Effector memory CD4-positive, alpha-beta T cell (primary cell): ENCODE data around the gene CTU1.

Source experiments
- DNase-seq, 3 donors: peaks; one replicate each; pipeline ENCODE4 v3.0.0-alpha.2; 2020
- H3K27ac ChIP-seq: 2 replicates; pipeline ENCODE4 v1.7.0; 2013; ENCODE audit warnings: mild to moderate bottlenecking, low read length, moderate library complexity; ENCODE audit not compliant: insufficient read depth, poor library complexity, severe bottlenecking
- H3K27me3 ChIP-seq: replicated peaks from 2 replicates; pipeline ENCODE4 v1.7.0; 2013; ENCODE audit warnings: mild to moderate bottlenecking, low read length; ENCODE audit not compliant: insufficient read depth, control insufficient read depth, poor library complexity, severe bottlenecking
- H3K36me3 ChIP-seq: 2 replicates; pipeline ENCODE4 v1.7.0; 2013; ENCODE audit warnings: mild to moderate bottlenecking, low read length, moderate library complexity; ENCODE audit not compliant: control insufficient read depth, insufficient read depth
- H3K4me1 ChIP-seq: 2 replicates; pipeline ENCODE4 v1.7.0; 2013; ENCODE audit warnings: low read length, mild to moderate bottlenecking; ENCODE audit not compliant: control insufficient read depth, insufficient read depth, poor library complexity, severe bottlenecking
- H3K4me3 ChIP-seq: 2 replicates; pipeline ENCODE4 v1.7.0; 2013; ENCODE audit warnings: low read length, low read depth, mild to moderate bottlenecking; ENCODE audit not compliant: insufficient read depth, poor library complexity, severe bottlenecking
- H3K9me3 ChIP-seq: 2 replicates; pipeline ENCODE4 v1.7.0; 2013; ENCODE audit warnings: mild to moderate bottlenecking, low read length, moderate library complexity; ENCODE audit not compliant: control insufficient read depth

CTU1 gene

DNA sequence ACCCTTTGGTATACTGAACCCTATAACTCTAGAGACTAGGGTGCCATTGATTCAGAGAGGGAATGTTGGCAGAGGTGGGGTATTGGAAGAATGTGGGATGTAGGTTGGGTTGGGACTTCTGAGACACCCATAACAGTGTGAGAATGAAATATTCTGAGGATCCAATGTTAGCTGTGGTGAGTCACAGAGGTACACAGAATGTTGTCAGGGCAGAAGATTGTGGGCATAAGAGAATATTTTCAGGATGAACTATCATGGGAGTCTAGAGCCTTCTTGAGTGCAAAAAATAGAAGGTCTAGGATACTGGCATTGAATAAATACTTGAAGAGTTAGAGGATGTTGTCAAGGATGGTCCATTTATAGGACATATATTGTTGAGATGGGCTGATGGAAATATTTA, 52.3 kb downstream of the CTU1 start:
- no peaks in the 10 kb centered on the region for H3K9me3 ChIP-seq

More for the DNA sequence above, 52.3 kb downstream of the CTU1 start:
- Histone ChIP-seq H3K27me3 (peaks cover 6% of the 10 kb centered on the region), H3K4me3 (no peak overlapping the region), H3K36me3 (no peaks in the 10 kb centered on the region), H3K4me1 (no peaks in the 10 kb centered on the region), H3K27ac (no peak overlapping the region)
- no peak for DNase-seq
